Activated CD4-positive, alpha-beta T cell treated with anti-CD3 and anti-CD28 coated beads, Interleukin-10, Interleukin-2, amounts not matched to agents 100 ng/mL and 50 ng/mL, durations not matched to agents 16 hours and 8 hours (primary cell): ENCODE results near the gene INHBC.
"Not testable (repeated sequence)": the region's sequence is repeated elsewhere in the genome, so short reads cannot be mapped to it uniquely, and the experiment has no call there.

Source experiments
- DNase-seq: peaks from one replicate; pipeline ENCODE4 v3.0.0-alpha.2; 2020

The INHBC gene

DNA sequence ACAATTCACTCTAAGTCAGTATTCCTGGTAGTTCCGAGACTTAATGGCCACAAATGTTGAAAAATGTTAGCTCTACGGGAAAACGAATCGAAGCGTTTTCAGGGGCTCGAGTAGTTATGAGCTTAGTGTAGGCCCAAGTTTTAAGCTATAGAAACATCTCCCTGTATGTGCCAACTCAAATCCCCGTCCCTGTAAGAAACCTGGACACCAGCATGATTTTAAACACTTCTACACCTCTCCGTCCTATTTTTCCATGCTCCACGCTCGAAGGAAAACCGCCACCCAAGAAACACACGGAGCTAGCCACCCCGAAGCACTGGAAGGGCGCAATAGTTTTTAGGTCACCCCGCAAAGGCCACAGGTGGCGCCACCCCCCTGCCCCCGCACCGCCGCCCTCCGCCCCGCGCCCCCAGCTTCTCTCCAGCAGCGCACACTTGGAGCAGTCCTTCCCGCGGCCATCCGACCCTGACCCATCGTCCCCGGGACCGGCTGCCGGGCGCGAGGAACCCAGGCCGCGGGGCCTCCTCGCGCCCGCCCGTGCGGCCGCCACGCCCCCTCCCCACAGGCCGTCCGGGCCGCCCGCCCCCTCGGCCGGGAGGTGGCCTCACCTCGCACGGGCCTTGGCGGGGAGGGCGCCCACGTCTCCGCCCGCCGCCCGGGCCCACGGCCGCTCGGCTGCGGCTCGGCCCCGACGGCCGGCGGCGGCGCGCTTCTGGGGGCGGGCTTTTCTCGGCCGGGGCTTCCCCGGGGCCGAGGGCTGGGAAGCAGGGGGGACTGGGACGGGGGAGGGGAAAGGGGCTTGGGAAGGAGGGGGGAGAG is 4.3 kb upstream of the INHBC start:
- DNase-seq = no peak

DNA sequence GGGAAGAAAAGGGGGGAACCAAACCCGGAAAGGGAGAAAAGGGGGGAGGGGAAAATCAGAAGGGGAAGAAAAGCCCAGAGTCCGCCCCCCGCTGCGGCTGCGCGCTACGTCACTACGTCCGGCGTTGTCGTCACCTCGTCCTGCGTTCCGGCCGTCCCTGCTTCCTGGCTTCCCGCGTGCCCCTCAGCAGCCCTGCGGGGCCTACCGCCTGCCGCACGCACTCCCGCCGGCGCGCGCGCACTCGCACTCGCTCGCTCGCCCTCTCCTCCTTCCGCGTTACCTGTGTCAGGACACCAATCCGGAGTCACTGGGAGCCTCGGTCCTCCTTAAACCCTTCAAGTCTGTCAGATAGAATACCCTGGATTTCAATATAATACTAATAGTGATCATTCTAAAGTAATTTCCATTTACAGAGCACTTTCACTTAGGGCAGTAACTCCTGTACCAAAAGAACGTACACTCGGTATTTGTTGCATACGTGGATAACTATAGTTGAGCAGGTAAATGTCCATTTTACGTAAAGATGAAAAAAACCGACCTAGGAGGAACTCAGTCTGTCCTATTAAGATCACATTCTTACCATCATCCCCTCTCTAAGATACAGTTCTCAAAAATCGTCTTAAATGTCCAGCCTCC is 3.5 kb upstream of the INHBC start, which contains the start of gene R3HDM2:
R3HDM2 (minus strand) TSS at position 113 of the 636 bp plus-strand sequence. CDS start 120,615 bp downstream, outside the sequence.
- DNase-seq = peak; percentile 97

DNA sequence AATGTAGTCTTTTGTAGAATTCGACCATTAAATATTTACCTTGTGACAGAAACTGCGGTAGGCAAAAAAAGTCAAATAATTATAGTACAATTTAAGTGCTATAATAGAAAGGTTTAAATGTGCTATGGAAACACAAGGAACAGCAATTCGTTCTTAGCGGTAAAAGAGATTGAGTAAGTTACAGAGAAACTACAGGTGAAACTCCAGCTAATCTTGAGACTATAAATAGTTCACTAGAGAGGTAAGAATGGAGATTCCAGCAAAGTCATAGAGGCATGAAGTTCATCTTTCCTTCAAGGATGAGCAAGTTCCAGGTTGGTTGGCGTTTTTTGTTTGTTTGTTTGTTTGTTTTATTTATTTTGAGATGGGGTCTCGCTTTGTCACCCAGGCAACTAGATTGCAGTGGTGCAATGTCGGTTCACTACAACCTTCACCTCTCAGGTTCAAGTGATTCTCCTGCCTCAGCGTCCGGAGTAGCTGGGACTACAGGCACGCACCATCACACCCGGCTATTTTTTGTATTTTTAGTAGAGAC is 2.9 kb upstream of the INHBC start:
- no peak for DNase-seq

DNA sequence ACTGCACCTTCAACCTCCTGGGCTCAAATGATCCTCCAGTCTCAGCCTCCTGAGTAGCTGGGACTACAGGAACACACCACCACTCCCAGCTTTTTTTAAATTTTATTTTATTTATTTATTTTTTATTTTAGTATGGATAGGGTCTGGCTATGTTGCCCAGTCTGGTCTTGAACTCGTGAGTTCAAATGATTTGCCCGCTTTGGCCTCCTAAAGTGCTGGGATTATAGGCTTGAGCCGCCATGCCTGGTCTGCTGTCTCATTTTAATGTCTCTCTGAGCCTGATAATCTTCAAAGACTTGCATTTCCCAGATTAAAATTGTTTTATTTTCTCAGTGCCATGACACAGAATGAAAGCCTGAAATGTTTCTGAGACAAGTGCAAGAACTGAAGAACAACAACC is 1.2 kb upstream of the INHBC start:
- DNase-seq = no peak

DNA sequence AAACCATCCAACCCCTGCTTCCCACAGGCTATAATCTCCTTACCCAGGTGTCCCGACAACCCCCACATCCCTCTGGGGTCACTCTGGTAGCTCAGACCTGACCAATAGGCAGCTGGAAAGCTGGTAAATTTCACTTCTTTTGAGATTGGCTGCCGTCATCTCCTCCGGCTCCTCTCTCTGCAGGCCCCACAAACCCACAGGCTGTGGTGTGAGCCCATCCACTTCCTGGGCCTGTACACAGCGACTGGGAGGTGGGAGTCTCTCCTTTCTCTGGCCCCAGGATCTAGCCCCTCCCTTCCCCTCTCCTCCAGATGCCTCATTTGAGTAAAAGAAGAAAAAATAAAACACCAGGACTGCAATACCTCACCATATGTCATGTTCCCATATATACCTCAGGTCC is 709 bp downstream of the INHBC start:
- DNase-seq = no peak

DNA sequence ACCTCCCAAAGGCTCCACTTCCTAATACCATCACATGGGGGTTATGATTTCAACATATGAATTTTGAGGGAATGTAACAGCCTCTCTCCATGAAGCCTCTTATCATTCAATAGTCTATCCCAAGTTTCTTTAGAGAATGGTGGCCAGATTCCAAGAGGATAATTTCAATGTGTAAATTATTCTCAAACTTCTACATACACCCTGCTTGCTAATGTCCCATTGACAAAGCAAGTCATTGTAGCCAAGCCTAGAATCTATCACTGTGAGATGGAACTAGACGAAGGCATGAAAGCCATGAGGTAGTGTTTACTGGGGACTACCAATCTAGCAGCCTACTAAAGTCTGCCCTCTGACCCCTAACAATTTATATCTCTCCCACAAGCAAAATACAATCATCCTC is 3.8 kb downstream of the INHBC start:
- DNase-seq = no peak

DNA sequence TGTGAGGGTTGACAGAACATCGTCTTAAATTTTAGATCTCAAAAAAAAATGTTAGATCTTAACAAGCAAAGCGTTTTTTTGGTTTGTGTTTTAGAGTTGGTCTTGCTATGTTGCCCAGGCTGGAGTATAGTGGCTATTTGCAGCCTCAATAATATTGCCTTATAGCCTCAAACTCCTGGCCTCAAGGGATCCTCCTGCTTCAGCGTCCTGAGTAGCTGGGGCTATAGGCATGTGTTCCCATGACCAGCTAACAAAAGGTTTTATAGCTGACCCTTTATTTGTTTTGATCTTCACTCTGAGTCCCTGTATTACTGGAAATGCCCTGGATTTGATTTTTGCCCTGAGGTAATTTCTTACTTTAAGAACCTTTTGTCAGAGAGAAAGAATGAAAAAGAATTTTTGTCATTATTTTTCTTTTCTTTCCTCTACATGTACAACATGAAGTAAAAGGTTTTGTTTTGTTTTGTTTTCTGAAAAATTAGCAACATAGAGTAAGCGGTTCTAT is 5.2 kb downstream of the INHBC start:
- no peak for DNase-seq

DNA sequence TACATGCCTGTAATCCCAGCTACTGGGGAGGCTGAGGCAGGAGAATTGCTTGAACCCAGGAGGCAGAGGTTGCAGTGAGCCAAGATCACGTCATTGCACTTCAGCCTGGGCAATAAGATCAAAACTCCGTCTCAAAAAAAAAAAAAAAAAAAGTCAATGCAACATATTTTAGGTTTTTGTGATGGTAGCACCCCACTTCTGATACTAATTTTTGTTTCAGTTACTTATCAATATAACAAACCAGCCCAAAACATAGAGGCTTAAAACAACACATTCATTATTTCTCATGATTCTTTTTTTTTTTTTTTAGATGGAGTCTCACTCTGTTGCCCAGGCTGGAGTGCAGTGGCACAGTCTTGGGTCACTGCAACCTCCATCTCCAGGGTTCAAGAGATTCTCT is 6.8 kb downstream of the INHBC start:
- not testable (repeated sequence) for DNase-seq

DNA sequence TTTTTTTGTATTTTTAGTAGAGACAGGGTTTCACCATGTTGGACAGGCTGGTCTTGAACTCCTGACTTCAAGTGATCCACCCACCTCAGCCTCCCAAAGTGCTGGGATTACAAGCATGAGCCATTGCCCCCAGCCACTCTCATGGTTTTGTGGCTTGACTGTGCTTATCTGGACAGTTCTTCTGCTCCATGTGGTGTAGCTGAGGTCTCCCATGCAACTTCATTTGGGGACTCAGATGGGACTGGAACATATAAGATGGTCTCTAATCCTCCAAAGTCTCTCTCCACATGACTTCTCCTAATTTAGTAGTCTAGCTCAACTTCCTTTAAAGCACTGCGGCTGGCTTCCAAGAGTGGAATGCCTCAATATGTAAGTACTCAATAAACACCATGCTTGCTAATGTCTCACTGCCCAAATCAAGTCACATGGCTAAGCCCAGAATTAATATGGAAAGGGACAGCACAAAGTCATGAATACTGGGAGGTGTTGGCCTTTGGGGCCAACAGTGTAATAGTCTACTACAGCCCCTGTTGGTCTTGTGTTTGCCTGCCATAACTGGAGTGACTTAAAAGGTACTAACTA is 7.4 kb downstream of the INHBC start:
- no peak for DNase-seq

DNA sequence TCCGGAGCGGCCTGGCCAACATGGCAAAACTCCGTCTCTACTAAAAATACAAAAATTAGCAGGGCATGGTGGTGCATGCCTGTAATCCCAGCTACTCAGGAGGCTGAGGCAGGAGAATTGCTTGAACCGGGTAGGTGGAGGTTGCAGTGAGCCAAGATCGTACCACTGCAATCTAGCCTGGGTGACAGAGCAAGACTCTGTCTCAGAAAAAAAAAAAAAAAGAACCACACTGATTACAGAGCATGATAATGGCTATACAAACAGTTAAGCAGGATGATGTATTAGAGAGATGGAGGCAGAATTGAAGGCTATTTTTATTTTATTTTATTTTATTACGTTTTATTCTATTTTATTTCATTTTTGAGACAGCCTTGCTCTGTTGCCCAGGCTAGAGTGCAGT is 9.8 kb downstream of the INHBC start:
- not testable (repeated sequence) for DNase-seq

DNA sequence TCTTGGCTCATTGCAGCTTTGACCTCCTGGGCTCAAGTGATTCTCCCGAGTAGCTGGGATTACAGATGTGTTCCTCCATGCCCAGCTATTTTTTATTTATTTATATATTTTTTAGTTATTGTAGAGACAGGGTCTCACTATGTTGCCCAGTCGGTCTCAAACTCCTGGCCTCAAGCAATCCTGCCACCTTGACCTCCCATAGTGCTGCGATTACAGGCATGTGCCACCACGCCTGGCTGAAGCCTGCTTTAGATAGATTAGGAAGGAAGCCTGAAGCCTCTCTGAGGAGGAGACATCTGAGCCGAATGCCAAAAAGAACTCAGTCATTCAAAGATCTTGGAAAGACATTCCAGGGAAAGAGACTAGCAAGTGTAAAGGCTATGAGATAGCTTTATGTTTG is 10.2 kb downstream of the INHBC start:
- no peak for DNase-seq

DNA sequence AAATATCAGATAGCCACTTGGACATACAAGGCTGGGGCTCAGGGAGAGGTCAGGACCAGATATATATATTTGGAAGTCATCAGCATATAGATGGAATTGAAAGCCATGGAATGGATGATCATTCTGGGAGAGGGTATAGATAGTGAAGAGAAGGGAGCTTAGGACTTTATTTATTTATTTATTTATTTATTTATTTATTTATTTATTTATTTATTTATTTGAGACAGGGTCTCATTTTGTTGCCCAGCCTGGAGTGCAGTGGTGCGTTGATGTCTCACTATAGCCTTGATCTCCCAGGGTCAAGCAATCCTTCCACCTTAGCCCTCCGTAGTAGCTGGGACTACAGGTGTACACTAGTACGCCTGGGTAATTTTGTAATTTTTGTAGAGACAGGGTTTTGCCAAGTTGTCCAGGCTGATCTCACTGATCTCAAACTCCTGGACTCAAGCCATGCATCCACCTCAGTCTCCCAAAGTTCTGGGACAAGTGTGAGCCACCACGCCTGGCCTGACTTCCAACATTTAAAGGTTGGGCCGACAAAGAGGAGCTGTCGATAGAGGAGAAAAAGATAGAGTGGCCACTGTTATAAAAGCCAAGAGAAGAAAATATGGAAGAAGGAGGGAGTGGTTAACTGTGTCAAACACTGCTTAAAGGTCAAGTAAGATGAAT is 11.8 kb downstream of the INHBC start:
- no peak for DNase-seq

DNA sequence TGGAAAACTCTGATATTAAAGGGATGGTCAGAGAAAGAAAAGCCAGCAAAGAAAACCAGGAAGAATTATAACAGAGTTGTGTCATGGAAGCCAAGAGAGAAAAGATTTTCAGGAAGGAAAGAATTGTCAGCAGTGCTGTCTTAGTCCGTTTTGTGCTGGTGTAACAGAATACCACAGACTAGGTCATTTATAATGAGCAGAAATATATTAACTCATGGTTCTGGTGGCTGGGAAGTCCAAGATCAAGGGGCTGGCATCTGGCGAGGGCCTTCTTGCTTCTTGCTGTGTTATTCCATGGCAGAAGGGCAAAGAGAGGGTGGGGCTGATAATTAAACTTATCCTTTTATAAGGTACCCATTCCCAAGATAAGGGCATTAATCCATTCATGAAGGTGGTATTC is 14.1 kb downstream of the INHBC start:
- DNase-seq = no peak

DNA sequence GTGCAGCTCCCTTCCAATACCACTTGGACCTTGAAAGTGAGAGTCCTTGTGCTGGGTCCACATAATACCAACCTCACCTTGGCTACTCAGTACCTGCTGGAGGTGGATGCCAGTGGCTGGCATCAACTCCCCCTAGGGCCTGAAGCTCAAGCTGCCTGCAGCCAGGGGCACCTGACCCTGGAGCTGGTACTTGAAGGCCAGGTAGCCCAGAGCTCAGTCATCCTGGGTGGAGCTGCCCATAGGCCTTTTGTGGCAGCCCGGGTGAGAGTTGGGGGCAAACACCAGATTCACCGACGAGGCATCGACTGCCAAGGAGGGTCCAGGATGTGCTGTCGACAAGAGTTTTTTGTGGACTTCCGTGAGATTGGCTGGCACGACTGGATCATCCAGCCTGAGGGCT is 14.8 kb downstream of the INHBC start:
- no peak for DNase-seq

DNA sequence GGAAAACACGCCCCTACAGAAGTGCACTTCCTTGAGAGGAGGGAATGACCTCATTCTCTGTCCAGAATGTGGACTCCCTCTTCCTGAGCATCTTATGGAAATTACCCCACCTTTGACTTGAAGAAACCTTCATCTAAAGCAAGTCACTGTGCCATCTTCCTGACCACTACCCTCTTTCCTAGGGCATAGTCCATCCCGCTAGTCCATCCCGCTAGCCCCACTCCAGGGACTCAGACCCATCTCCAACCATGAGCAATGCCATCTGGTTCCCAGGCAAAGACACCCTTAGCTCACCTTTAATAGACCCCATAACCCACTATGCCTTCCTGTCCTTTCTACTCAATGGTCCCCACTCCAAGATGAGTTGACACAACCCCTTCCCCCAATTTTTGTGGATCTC is 15.5 kb downstream of the INHBC start:
- no peak for DNase-seq

DNA sequence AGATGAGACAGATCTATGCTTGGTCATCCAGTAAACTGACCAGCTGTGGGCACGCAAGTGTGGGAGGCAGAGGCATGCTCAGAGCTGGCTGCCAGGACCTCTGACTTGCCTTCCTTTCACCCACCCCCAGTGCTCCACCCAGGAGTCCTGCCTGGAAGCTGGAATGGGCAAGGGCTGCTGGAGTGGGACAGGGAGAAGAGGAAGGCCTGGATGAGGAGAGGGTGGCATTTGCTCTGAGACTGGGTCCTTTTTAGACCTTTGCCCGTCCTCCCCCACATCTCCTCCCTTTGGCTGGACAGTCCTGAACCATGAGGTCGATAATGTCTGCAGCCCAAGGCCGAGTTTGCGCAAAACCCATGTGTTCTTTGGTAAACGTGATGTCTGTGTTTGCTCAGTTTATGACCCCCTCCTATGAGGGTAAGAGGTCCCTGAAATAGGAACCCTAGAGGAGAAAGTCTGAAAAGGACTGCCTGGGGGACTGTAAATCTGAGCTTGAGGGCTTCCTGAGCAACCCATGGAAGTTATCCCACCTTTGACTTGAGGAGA is 16.7 kb downstream of the INHBC start:
- no peak for DNase-seq

DNA sequence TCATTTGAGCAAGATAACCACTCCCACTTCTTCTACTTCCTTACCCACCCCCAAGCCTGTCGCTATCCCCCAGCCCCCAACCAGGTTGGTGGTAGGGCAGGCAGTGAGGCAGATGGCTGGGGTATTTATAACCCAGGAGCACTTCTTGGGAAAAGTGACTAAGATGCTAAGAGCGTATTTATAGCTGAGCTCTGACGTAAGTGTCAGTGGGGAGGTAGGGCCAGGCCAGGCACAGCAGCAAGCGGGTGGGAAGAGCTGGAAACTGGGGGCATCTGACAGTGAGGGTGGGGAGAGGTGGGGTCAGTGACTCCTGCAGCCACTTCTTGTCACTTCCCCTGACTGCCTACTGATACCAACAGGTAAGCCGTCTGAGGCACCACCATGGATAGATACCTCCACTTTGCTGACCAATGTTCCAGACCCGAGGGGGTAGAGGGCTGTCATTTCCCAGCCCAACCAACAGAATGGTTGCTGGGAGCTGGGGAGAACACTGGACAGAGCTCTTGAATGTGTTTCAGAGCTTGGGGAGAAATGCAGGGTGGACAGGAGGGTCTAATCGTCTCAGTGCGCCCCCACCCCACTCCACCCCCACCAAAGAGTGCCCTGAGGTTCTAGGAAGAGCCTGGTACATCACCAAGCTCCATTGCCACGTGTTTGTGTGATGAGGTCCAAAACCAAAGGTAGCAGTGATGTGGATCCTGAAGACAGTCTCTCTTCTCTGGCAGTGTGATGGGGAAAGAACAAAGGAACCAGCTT is 17.8 kb downstream of the INHBC start:
- no peak for DNase-seq

DNA sequence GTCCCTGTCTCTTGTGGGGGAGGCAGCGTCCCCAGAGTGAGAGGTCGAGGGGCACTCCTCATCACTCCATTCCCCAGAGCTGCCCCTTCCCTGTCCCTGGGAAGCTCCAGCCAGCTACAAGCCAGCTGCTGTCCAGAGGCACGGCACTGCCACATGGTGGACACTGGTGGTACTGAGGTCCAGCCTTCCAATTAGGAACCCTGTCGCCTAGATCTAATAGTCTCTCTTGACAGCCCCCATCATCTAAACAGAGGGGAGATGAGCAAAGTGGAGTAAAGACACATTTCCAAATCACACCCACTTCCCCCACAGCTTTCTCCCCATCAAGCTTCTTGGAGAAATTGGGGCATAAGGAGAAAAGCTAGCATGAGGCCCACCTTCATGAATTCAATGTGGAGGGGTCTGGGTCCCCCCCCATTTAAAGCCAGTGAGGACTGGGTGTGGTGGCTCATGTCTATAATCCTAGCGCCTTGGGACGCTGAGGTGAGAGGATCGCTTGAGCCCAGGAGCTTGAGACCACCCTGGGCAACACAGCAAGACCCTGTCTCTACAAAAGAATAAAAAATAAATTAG is 18.4 kb downstream of the INHBC start:
- DNase-seq = peak; percentile 61

DNA sequence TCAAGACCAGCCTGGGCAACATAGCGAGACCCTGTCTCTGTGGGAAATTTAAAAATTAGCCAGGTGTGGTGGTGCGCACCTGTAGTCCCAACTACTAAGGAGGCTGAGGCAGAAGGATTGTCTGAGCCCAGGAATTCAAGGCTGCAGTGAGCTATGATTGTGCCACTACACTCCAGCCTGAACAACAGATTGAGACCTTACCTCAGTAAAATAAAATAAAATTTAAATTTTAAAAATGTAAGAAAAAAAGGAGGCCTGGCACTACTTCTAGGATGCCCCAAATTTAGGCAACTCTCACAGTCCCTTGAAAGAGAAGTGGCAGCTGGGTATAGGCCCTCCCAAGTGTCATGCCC is 19.6 kb downstream of the INHBC start:
- no peak for DNase-seq

DNA sequence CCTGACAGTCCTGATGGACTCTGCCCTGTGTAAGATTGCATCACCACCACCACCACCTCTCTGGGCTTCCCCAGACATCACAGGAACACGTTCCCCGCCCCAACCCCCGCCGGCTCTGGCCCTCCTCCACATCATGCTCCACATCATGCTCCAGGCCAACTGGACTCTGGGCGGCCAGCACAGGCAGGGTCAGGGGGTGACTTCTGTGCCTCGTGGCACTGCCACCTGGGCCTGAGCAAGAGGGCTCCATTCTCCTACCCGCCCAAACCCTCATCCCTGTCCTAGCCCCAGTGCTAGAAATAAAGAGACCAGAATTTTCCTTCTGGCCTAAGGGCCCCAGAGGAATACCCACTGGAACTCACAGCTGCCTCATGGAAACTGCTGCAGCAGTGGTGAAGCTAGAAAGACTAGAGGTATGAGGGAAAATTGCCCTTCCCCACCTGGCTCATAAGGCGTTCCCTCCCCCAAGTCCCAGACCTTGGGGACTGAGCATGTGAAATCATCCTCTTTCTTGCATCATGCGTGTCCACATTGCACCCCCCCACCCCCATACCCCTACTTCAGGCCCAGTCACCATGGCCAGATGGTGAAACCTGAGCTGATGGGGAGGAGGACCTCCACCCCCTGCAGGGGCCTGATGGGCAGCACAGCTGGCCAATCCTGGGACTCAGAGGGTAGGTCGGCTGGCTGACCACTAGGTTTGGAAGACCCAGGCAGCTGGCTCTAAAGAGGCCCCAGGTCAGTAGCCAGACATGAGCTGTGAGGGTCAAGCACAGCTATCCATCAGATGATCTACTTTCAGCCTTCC is 20.2 kb downstream of the INHBC start, which contains the start of gene INHBE:
INHBE (plus strand) TSS at position 742 of the 808 bp plus-strand sequence. CDS start 230 bp downstream, outside the sequence.
- DNase-seq = peak; percentile 40
